Stimulated activated CD4-positive, alpha-beta T cell treated with anti-CD3 and anti-CD28 coated beads, Interleukin-4, amount 100 ng/mL, for 4 hours (primary cell): ENCODE measurements around the gene CFAP61.
"Not testable (repeated sequence)": the region's sequence is repeated elsewhere in the genome, so short reads cannot be mapped to it uniquely, and the experiment has no call there.

Experiments
- DNase-seq, 2 experiments: peaks; one replicate each; pipeline ENCODE4 v3.0.0-alpha.2; 2020

Gene CFAP61

DNA sequence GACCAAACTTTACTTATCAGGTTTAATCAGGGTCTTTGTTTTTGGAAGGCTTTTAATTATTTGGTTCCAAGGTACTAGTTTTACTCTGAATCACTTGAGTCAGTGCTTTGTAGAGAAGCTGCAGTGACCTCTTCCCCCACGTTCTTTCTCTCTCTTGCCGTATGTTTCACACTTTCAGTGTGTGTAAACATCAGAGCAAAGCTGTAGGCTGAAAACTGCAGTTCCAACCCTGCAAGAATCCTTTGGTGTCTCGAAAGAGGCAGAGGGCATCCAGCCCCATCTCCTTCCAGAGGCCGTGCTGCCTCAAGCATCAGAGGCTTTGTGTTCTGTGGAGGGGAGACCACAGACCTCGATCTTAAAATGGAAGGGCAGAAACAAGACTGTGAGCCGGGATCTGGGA lies 42.1 kb downstream of the CFAP61 start:
- DNase-seq = no peak

DNA sequence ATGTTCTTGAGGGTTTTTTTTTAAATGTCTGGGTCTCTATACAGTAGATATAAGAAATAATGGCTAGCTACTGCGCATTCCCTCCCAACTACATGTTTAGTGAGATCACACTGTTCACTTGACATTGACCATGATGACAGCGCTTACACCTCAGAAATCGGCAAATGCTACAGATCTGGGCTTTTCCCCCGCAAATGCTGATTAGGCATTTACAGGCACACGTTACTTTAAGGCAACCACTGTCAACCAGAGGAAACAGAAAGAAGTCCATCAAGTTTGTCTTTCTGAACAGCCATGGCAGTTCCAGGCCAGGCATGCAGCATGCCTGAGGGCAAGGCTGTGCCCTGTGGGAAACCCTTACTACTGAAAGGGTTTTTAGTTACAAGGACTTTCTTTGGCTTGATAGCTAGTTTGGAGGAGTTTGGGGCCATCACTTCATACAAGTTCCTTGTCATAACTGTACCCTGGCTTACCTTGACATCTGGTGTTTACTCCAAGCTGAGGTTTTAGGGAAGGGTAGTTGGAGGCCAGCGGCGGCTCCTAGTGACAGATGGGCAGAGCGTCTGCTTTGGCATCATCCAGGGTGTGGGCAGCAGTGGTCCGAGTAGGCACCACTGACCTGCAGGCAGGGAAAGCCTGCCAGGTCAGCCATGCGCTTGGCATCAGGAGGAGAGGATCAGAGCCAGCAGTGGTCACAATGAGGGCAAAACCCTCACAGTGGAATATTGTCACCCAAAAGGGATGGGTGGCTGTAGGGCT lies 43.0 kb downstream of the CFAP61 start:
- DNase-seq = no peak

DNA sequence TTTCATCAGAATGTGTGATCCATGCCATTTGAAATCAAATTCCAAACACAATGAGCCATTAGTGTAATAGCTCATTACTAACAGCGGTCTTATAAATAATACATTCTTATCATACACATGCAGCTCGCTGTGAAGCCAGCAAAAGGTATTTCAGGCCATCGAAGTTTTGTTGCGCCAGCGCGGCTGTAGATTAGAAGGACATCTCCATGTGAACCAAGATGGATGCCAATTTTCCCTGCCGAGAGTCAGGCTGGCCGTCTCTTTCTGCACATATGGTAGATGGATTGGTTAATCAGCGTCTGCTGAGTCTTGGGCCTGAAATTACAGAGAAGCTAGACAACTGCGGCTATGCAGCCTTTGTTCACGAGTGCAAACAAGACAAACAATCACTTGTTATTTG lies 44.1 kb downstream of the CFAP61 start:
- no peak for DNase-seq

DNA sequence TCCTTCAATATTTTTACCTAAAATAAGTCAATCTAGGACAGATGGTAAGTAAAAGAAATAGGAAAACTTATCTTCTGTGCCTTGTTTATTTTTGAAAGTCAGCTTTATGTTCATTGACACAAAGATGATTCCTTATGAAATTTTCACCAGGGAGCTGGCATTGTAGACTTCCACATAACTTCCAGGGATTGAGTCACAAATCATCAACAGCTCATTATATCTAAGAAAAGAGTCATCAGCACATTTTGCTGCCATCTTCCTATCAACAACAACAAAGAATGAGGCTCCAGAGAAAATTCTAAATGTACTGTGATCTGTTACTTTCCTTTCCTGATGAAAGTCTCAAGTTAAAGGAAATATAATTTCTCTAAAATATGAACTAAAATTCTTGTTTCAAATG lies 48.5 kb downstream of the CFAP61 start:
- no peak for DNase-seq

DNA sequence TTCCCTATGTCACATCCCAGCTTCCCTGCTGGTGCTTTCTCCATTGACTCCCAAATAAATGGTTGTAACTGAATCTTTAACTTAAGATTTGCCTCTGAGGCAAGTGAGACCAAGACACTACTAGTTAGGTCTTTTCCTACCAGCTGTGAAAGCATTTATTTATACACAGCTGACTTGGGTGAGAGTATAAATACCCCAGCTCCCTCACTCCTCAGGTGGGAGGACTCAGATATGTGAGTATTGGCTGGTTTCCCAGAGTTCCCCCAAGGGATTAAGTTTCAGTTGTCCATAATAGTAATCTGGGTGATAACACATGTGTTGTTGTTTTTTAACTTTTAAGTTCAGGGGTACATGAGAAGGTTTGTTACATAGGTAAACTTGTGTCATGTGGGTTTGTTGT lies 49.8 kb downstream of the CFAP61 start:
- no peak for DNase-seq

DNA sequence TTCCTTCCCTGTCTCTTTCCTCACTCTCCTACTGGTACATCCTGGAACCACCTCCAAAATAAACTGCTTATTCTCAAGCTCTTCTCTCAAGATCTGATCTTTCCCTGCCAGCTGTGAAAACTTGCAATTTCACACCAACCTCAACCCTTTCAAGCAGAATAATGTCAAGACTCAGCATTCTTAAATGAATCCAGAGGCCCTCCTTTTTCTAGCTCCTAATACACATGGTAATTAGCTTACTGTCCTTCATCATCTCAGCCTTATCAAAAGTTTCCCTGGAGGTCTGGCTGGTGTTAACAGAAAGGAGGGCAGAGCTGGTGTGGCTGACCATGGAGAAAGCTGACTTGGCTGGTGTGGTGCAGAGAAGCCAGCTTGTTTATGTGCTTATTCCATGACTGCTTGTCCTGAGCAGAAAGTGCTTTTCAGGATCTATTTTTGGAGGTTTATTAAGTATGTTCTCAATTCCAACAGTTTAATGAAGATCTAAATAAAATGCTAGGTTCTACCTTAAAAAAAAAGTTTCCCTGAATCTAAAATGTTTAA lies 50.5 kb downstream of the CFAP61 start:
- no peak for DNase-seq

DNA sequence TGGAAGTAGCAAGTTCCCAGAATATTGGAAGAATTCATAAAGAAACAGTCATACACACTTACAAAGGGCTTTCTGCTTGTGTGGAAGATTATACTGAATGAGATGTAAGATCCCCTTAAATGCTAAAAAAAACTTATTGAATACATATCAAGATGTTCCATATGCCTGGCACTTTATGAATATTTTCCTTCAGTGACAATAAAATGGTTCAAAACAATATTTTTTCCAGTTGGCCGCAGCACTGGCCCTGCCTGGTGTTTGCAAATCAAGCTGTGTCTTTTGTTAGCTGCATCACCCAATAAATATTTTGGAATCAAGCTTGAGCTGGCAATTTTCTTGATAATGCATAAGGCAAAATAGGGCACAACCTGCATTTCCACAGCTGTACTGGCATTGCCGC lies 51.2 kb downstream of the CFAP61 start:
- DNase-seq = no peak

DNA sequence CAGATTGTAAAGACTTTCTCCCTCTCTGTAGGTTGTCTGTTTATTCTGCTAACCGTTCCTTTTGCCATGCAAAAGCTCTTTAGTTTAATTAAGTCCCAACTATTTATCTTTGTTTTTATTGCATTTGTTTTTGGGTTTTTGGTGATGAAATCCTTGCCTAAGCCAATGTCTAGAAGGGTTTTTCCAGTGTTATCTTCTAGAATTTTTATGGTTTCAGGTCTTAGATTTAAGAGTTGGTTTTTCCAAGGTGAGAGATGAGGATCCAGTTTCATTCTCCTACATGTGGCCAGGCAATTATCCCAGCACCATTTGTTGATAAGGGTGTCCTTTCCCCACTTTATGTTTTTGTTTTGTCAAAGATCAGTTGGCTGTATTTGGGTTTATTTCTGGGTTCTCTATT lies 70.9 kb downstream of the CFAP61 start:
- DNase-seq = not testable (repeated sequence)

DNA sequence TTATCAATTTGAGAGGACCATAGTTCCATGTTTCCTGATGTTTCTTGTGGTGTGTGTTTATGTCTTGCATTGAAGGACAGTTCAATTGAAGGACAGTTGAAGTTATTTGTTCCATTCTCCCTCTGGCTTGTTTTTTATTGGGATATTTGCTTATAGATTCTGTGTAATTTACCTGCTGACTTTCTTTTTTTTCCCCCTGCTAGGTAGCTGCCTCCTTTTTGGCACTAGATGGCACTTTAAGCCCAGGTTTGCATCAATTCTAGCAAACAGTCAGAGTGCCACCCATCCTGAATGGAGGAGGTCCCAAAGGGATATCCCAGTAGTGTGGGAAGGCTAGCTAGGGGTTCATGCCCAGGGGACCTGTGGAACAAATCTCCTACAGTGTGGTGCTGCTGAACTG lies 78.1 kb downstream of the CFAP61 start:
- no peak for DNase-seq

DNA sequence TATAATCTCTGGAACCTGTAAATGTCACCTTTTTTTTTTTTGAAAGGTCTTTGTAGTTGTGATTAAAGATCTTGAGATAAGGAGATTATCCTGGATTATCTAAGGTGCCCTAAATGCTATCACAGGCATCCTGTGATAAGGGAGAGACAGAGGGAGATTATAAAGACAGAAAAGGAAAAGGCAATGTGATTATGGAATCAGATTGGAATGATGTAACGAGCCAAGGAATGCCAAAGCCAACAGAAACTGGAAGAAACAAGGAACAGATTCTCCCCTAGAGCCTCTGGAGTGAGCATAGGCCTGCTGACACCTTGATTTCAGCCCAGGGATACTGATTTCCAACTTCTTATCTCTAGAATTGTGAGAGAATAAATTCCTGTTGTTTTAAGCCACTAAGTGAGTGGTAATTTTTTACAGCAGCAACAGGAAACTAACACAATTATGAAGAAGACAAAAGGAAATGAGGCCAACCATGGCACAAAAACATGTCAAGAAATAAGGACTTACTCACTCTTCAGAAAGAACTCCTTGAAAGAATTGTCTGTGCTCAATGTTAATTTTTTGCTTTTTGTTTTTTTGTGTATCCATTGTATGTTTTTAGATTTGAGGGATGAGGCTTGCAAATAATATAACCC lies 82.7 kb downstream of the CFAP61 start:
- no peak for DNase-seq

DNA sequence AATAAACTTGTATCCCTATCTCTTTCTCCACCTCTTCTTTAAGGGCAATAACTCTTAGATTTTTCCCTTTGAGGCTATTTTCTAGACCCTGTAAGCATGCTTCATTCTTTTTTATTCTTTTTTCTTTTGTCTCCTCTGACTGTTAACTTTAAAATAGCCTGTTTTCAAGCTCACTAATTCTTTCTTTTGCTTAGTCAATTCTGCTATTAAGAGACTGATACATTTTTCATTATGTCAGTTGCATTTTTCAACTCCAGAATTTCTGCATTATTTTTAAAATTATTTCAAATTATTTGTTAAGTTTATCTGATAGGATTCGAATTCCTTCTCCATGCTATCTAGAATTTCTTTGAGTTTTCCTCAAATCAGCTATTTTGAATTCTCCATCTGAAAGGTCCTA lies 84.0 kb downstream of the CFAP61 start:
- no peak for DNase-seq

DNA sequence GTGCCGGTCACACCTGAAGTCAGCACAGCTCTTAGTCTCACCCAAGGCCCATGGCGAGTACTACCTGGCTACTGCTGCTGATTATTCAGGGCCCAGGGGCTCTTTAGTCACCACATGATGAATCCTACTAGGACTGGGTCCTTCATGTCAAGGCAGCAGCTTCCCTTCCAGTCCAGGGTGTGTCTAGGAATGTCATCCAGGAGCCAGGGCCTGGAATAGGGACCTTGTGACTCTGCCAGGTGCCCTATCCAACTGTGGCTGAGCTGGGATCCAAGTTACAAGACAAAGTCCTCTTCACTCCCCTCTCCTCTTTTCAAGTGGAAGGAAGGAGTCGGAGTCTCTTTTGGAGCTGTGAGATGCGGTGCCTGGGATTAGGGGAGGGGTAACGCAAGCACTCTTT lies 85.5 kb downstream of the CFAP61 start:
- DNase-seq = no peak

DNA sequence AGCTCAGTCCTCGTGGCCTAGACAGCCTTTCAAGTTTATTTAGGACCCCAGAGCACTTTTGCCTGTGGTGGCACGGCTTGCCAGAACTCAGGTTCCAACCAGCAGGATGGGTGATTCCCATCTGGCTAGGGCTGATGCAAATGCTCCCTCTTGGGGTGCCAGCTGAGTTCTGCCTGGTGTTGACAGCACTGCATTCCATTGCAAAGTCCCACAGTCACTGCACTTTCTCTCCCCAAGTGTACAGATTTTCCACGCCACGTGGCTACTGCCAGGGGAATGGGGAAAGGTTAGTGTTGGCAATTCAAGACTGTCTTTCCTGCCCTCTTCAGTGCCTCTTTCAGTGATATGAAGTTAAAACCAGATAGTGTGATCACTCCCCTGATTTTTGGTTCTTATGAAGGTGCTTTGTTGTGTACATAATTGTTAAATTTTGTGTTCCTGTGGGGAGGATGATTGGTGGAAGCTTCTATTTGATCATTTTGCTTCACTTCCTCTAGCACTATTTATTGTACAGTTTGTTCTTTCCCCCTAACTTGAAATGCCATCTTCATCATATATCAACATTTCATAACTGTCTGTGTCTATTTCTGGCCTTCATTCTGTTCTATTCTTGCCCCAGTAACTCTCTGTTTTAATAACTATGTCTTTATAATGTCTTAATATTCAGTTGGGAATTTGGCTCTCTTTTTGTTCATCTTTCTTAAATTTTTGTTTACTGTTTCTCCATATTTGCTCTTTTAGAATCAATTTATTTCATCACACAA lies 86.2 kb downstream of the CFAP61 start:
- DNase-seq = no peak

DNA sequence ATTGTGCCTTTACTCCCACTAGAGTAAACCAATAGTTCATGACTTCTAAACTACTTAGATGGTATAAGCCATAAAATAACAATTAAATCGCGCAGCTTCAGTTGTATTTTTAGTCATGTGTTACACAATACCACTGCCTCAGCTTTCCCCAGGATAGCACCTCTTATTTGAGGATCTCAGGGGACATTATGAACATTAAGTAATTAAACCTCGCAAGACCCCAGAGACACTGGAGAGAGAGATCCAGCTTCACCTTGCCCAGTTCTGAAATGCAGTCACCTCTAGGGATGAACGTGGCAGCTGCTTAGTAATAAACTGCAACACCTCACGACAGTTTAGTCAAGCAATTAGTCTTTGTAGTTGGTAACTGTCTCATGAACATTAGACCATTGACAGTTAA lies 87.1 kb downstream of the CFAP61 start:
- no peak for DNase-seq

DNA sequence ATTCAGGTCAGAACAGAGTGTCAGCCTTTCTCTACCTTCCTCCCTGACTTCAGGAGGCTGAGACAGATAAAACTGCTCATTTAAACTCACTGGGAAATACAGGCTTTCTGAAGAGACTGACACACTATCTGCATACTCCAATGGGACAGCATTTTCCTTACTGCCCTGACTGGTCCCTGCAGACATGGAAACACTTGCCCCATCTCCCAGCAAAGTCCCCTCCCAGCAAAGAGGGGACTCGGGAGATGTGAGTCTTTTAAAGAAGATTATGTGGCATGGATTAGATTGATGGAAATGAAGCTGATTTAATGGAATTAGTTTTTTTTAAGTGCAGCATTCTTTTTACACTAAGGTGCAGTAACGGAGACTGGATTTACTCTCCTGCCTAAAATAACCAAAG lies 90.8 kb downstream of the CFAP61 start:
- DNase-seq = no peak

DNA sequence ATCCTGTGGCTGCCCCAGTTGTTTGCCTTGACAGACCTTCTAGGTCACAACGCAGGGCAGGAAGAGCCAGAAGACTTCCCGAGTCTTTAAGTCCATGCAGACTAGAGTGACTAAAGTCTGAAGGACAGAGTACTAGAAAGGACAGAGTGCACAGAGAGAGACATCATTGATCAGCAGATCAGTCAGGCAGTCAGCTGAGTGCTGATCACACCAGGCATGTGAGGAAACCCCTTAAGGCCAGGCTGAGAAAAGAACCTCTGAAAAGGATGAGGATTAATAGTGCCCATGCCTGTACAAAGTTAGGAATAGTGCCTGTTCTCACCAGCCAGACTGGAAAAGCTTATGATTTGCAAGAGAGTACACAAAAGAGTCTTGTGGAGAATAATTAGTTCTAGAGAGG lies 91.3 kb downstream of the CFAP61 start:
- no peak for DNase-seq

DNA sequence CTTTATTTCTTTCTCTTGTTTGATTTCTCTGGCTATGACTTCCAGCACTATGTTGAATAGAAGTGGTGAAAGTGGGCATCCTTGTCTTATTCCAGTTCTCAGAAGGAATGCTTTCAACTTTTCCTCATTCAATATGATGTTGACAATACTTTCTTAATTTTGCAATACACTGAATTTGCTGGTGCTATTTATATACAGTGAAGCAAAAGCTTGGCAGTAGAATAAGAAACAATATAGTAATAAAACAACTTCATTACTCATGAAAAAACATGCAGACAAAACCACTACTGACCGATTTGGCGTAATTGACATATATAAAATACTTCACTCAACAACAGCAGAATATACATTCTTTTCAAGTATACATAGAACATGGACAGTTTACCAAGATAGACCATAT lies 96.4 kb downstream of the CFAP61 start:
- DNase-seq = no peak

DNA sequence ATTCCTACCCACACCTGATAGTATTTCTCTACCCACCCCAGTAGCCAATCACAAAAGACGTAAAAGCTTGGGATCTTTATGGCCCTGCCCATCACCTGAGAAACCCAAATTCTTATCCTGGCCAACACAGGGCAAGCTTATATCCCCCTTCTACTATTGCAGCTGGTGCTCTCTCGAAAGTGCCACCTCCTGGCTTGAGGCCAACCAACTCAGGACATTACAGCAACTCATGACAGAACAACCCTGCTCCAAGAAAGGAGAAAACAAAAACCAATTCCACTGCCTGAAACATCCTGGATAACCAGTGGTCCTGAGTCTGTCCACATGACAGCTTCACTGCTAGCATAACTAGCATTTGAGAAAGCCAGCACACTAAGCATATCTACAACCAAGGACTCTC lies 97.9 kb downstream of the CFAP61 start:
- no peak for DNase-seq

DNA sequence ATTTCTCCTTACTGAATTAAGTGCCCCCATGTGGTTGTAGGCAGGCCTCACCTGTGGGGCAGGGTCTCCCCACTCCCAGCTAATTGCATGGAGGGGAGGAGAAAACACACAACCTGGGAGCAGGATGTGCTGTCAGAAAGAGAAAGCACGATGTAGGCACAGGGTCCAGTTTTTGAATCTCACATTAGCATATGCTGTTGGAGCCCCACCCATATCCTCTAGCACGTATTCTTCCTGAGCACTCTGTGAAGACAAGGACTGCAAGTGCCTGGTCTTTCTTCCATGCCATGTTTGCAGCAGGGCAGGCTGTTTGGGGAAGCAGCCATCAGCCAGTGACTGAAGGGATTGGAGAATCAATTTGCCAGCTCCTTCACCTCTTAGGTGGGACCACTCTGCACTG lies 108.2 kb downstream of the CFAP61 start:
- no peak for DNase-seq

DNA sequence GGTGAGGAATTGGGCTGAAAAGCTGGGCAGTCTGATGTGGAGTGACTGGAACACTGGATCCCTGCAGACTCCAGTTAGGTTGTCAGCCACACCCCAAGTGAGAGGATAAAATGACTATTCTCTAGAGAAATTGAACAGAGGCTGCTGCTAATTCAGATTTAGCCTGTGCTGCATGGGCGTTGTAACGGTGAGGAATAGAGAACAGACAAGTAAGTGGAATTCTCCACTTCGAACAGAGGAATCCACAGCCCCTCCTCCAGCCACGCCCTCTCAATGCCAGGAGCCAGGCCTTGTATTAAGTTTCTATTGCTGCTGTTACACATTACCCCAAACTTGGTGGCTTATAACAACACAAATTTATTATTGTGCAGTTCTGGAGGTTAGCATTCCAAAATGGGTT lies 109.3 kb downstream of the CFAP61 start:
- no peak for DNase-seq

DNA sequence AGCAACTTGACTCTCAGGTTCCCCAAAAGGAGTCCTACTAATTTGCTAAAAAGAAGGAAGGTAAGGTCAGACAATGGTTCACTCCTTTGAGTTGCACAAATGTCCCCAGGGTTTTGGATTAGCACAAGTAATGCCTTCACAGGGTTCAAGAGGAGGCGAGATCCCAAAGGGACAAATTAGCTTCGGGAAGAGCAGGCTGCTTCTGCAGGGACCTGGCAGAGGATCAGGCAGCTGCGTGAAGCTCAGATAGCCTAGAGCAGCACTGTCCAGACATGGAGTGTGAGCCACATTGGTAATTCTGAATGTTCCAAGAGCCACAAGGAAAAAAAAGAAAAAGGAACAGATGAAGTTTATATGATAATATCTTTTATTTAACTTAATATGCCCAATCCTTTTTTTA lies 115.4 kb downstream of the CFAP61 start:
- no peak for DNase-seq

DNA sequence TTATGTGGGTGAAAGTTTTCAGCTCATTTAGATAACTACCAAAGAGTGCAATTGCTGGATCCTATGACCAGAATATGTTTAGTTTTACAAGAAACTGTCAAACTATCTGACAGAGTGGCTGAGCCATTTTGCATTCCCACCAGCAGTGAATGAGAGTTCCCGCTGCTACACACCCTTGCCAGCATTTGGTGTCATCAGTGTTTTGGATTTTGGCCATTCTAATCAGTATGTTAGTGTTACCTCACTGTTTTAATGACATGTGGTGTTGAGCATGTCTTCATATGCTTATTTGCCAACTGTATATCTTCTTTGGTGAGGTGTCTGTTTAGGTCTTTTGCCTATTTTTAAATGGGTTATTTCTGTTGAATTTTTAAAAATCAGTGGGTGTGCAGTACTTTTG lies 120.9 kb downstream of the CFAP61 start:
- DNase-seq = no peak

DNA sequence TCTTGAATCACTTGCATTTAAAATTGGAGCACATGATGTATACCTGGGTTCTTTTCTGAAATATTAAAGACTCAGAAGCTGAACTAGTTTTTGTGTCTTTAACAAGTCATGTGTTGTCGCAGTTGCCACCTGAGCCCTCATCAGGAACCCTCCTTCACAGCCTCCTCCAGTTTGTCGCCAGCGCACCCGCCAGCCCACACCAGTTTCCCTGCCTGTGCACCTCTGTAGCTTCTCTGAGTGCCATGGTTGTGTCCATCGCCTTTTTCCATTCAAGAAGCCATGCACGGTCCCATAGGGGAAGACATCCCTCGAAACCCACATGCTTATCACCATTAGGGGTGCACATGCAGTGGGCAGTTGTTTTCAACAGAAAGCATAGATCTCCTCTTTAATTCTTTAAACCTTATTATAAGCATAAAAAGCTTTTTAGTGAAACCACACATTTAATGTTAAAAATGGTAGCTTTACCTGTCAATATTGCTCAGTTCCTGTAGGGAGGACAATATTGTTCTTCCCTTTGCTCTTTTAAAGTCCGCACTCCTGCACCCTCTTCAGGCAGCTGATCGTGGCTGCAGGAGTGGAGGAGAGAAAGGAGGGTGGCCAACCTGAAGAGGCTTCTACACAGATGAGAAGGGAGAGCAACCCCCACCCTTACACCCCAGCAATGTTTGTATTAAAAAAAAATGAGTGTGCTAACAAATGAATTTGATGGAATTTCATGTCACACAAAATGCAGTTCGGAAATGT lies 121.9 kb downstream of the CFAP61 start:
- no peak for DNase-seq
